Suprapubic skin (tissue), 3 donors: ENCODE data around the gene TRIM69.

Source experiments
- EP300 ChIP-seq: sonication (generic); formaldehyde crosslinking; IDR thresholded peaks from one replicate; pipeline ENCODE4 v1.6.1; 2017; ENCODE audit warnings: antibody characterized with exemption
- POLR2A ChIP-seq, 2 donors: fragments of 450-650 bp; IDR thresholded peaks; one replicate each; pipeline ENCODE4 v1.6.1; 2017; ENCODE audit warnings: antibody characterized with exemption in 2 of 2, mild to moderate bottlenecking in 2 of 2, moderate library complexity in 2 of 2
- TF ChIP-seq, protein P1 (sequence below), 2 donors: fragments of 200-600 bp in 1 of 2; fragments of 450-650 bp in 1 of 2; sonication (generic) in 1 of 2; IDR thresholded peaks; one replicate each; pipeline ENCODE4 v1.5.1; 2016 to 2019; ENCODE audit warnings: antibody characterized with exemption in 2 of 2, mild to moderate bottlenecking in 1 of 2, moderate library complexity in 1 of 2

DNA sequence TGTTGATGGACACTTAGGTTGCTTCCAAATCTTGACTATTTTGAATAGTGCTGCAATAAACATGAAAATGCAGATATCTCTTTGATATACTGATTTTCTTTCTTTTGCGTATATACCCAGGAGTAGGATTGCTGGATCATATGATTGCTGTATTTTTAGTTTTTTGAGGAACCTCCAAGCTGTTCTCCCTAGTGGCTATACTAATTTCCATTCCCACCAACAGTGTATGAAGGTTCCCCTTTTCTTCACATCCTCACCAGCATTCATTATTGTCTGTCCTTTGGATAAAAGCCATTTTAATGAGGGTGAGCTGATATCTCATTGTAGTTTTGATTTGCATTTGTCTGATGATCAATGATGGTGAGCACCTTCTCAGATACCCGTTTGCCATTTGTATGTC, 37.7 kb upstream of the TRIM69 start:
- no peak for TF ChIP-seq EP300
- TF ChIP-seq, protein P1, sequence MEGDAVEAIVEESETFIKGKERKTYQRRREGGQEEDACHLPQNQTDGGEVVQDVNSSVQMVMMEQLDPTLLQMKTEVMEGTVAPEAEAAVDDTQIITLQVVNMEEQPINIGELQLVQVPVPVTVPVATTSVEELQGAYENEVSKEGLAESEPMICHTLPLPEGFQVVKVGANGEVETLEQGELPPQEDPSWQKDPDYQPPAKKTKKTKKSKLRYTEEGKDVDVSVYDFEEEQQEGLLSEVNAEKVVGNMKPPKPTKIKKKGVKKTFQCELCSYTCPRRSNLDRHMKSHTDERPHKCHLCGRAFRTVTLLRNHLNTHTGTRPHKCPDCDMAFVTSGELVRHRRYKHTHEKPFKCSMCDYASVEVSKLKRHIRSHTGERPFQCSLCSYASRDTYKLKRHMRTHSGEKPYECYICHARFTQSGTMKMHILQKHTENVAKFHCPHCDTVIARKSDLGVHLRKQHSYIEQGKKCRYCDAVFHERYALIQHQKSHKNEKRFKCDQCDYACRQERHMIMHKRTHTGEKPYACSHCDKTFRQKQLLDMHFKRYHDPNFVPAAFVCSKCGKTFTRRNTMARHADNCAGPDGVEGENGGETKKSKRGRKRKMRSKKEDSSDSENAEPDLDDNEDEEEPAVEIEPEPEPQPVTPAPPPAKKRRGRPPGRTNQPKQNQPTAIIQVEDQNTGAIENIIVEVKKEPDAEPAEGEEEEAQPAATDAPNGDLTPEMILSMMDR (IDR thresholded peaks at IDR 0.05): no peak
- TF ChIP-seq POLR2A (IDR thresholded peaks at IDR 0.05): no peak
